ENCODE results near the gene TUBA4A.

DNA sequence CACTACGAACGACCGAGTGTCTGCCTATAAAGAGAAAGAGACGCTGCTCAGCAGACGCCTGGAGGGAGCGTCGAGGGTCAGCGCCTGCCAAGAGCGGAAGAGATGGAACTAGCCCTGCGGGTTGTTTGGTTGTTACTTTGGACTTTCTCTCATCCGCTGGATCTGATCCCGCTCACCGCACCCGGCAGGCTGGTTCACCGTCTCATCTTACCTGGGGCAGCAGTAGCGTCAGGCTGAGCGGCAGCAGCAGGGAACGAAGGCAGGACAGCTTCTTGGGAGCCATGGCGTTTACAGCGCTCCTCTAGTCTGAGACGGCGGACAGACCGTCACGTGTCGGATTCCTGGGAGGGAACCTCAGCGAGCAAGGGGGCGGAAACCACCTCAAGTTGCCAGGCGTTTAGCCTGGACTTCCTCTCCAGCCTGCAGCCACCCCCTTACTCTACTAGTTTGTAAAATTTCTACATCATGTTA lies 10.4 kb downstream of the TUBA4A start:
- TF ChIP-seq POLR2A (IDR thresholded peaks at IDR 0.05), result no peak
- TF ChIP-seq, protein P1, sequence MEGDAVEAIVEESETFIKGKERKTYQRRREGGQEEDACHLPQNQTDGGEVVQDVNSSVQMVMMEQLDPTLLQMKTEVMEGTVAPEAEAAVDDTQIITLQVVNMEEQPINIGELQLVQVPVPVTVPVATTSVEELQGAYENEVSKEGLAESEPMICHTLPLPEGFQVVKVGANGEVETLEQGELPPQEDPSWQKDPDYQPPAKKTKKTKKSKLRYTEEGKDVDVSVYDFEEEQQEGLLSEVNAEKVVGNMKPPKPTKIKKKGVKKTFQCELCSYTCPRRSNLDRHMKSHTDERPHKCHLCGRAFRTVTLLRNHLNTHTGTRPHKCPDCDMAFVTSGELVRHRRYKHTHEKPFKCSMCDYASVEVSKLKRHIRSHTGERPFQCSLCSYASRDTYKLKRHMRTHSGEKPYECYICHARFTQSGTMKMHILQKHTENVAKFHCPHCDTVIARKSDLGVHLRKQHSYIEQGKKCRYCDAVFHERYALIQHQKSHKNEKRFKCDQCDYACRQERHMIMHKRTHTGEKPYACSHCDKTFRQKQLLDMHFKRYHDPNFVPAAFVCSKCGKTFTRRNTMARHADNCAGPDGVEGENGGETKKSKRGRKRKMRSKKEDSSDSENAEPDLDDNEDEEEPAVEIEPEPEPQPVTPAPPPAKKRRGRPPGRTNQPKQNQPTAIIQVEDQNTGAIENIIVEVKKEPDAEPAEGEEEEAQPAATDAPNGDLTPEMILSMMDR (IDR thresholded peaks at IDR 0.05), result no peak

Measured in testis (tissue), 2 donors.